Measurements from ENCODE around the gene UPF1. TPM values are rescaled to one million over a fixed set of nuclear protein-coding genes. Genes with fewer than 3 reads are reported as not detected.

The UPF1 gene
- polyA plus RNA-seq, 2 of the 4 experiments (the other 2 are of a cell fraction): 19.2 to 28.6 TPM

- ATAC-seq (peak; percentile 37 to 73), FAIRE-seq (no peak), DNase-seq (ENCODE audit: low read depth in 1 of 2, low spot score in 1 of 2) (peak; percentile 66 to 74)
- Histone ChIP-seq H3K4me3 (peak overlapping the region; percentile 29; the same call in 2 of the 3 replicates), H3K4me1 (peaks cover 23% of the 10 kb centered on the region; the same call in 2 of the 3 replicates), H3K27ac (peak overlapping the region in 1 of 2 experiments; percentile 43; a peak in 1 of 6 replicates), H3K9me3 (no peaks in the 10 kb centered on the region), H3K4me2 (peak overlapping the region; percentile 83)
- TF ChIP-seq ZC3H11A (IDR thresholded peaks at IDR 0.05): no peak
- ChIA-PET CTCF (no interaction called here), POLR2A (no interaction called here)
- WGBS (ENCODE audit: missing lambda C conversion rate): 41% methylated on average over 12 of the region's 65 CpGs
Observed at GRCh38 chr19:18785179-18786124, 46.3 kb upstream of the UPF1 start.

GRCh38 chr19:18788529-18789421, 43.0 kb upstream of the UPF1 start:
- ChIA-PET POLR2A (no interaction called here), CTCF (interaction anchor here (0.6 to 1.2 kb wide), 2 partner anchors 55 to 58 kb away, joined by 3 to 5 read pairs; no protein-coding TSS in a partner anchor)
- DNase-seq (ENCODE audit: low read depth in 1 of 2, low spot score in 1 of 2) (no peak), FAIRE-seq (no peak), ATAC-seq (peak; percentile 7 to 13; a peak in 4 of 6 replicates)
- Histone ChIP-seq H3K9me3 (no peaks in the 10 kb centered on the region), H3K27ac (no peak overlapping the region), H3K4me3 (peak overlapping the region; percentile 31; the same call in 2 of the 3 replicates), H3K4me1 (peaks cover 23% of the 10 kb centered on the region; the same call in 2 of the 3 replicates), H3K4me2 (peak overlapping the region; percentile 79)
- TF ChIP-seq MYC (IDR thresholded peaks at IDR 0.05; ENCODE audit: borderline replicate concordance, low read length): no peak
- no peak for TF ChIP-seq PBX3 (IDR thresholded peaks at IDR 0.05)
- TF ChIP-seq EHMT2 (IDR thresholded peaks at IDR 0.05; ENCODE audit: low read depth): no peak
- no peak for TF ChIP-seq ZC3H11A (IDR thresholded peaks at IDR 0.05)
- no peak for TF ChIP-seq RFX5 (IDR thresholded peaks at IDR 0.05)
- TF ChIP-seq TFCP2L1 (CRISPR knock-in tag; IDR thresholded peaks at IDR 0.05): no peak
- no peak for TF ChIP-seq ELK1 (IDR thresholded peaks at IDR 0.05; ENCODE audit: low read depth, low read length)
- 6% methylated on average over 19 of the region's 68 CpGs for WGBS (ENCODE audit: missing lambda C conversion rate)

- POLR2A ChIA-PET: no interaction called here
- DNase-seq (ENCODE audit: low read depth in 1 of 2, low spot score in 1 of 2) (no peak), FAIRE-seq (no peak), ATAC-seq (no peak)
- Histone ChIP-seq H3K9me3 (no peaks in the 10 kb centered on the region), H3K4me3 (peak overlapping the region; percentile 31; the same call in 2 of the 3 replicates), H3K27ac (no peak overlapping the region), H3K4me1 (peaks cover 23% of the 10 kb centered on the region; the same call in 2 of the 3 replicates), H3K4me2 (peak overlapping the region; percentile 79)
- 13% methylated on average over 8 of the region's 38 CpGs for WGBS (ENCODE audit: missing lambda C conversion rate)
- TF ChIP-seq ZNF302 (CRISPR knock-in tag; IDR thresholded peaks at IDR 0.05) (no peak), POLR2A (IDR thresholded peaks at IDR 0.05; ENCODE audit: low read length) (no peak), NFE2L2 (conservative IDR thresholded peaks at IDR 0.05; ENCODE audit: low read length) (no peak), RFX5 (IDR thresholded peaks at IDR 0.05) (no peak), HOXA7 (CRISPR knock-in tag; IDR thresholded peaks at IDR 0.05) (no peak)
- CTCF ChIA-PET: interaction anchor here (1.2 kb wide), 1 partner anchor 57 kb away, joined by 3 read pairs; no protein-coding TSS in a partner anchor
Observed at GRCh38 chr19:18789422-18789869, 42.3 kb upstream of the UPF1 start.

- DNase-seq (ENCODE audit: low read depth in 1 of 2, low spot score in 1 of 2) (no peak), ATAC-seq (peak; percentile 20 to 36; a peak in 4 of 6 replicates), FAIRE-seq (no peak)
- peaks cover 23% of the 10 kb centered on the region; the same call in 2 of the 3 replicates for H3K4me1 ChIP-seq
- 18% methylated on average over 30 of the region's 65 CpGs for WGBS (ENCODE audit: missing lambda C conversion rate)
- H3K27ac ChIP-seq: no peak overlapping the region
- H3K9me3 ChIP-seq: no peaks in the 10 kb centered on the region
- ChIA-PET CTCF (interaction anchor here (1.2 kb wide), 1 partner anchor 57 kb away, joined by 3 read pairs; no protein-coding TSS in a partner anchor), POLR2A (no interaction called here)
- peak overlapping the region; percentile 79 for H3K4me2 ChIP-seq
- peak overlapping the region; percentile 31 for H3K4me3 ChIP-seq
- TF ChIP-seq EP300 (IDR thresholded peaks at IDR 0.05) (no peak), FOSB (CRISPR knock-in tag; IDR thresholded peaks at IDR 0.05) (no peak), CBX2 (IDR thresholded peaks at IDR 0.05; ENCODE audit: borderline replicate concordance, low read depth) (no peak), CBX8 (IDR thresholded peaks at IDR 0.05) (no peak), REST (IDR thresholded peaks at IDR 0.05) (no peak), CTCF (IDR thresholded peaks at IDR 0.05) (no peak)
Observed at GRCh38 chr19:18789883-18790565, 41.7 kb upstream of the UPF1 start.

All from A549 (cell line).